Esophagus squamous epithelium (tissue), 5 donors: Measurements from ENCODE around the gene KLHL40. TPM values are rescaled to one million over a fixed set of nuclear protein-coding genes. Genes with fewer than 3 reads are reported as not detected.

Experiments
- DNase-seq: peaks from one replicate; lab custom pipeline; 2025; lab: John Stamatoyannopoulos, UW
- H3K27ac ChIP-seq, 4 donors: fragments of 200-600 bp; sonication (generic); one replicate each; pipeline ENCODE4 v1.5.1; 2016 to 2019; ENCODE audit warnings: mild to moderate bottlenecking in 1 of 4
- H3K27me3 ChIP-seq, 4 donors: fragments of 200-600 bp; sonication (generic); 1 replicate in 3 of 4; 2 replicates in 1 of 4; pipeline versions ENCODE4 v1.5.1 to v1.6.0; 2017 to 2021; ENCODE audit warnings: antibody characterized with exemption in 1 of 4
- H3K36me3 ChIP-seq, 3 donors: fragments of 200-600 bp; sonication (generic); one replicate each; pipeline ENCODE4 v1.5.1; 2016 to 2019
- H3K4me1 ChIP-seq, 3 donors: fragments of 200-600 bp; sonication (generic); one replicate each; pipeline ENCODE4 v1.5.1; 2017 to 2019
- H3K4me3 ChIP-seq, 4 donors: fragments of 200-600 bp; sonication (generic); 1 replicate in 3 of 4; 2 replicates in 1 of 4; pipeline ENCODE4 v1.5.1; 2016 to 2019; ENCODE audit warnings: mild to moderate bottlenecking in 2 of 4, moderate library complexity in 1 of 4
- H3K9me3 ChIP-seq, 3 donors: fragments of 200-600 bp; sonication (generic); one replicate each; pipeline ENCODE4 v1.5.1; 2016 to 2019
- CTCF ChIP-seq, 6 experiments: fragments of 450-650 bp in 4 of 6; fragments of 200-600 bp in 2 of 6; sonication (generic) in 2 of 6; IDR thresholded peaks; one replicate each; pipeline ENCODE4 v1.5.1; 2016 to 2019; ENCODE audit warnings: antibody characterized with exemption in 6 of 6, mild to moderate bottlenecking in 4 of 6, moderate library complexity in 4 of 6
- POLR2A ChIP-seq, 4 donors: fragments of 450-650 bp; IDR thresholded peaks; one replicate each; pipeline ENCODE4 v1.6.1; 2017; ENCODE audit warnings: antibody characterized with exemption in 4 of 4, mild to moderate bottlenecking in 4 of 4, moderate library complexity in 3 of 4
- WGBS, 2 donors: methylation state at CpG; one replicate each; pipeline ENCODE4 v1.1.5; 2018; 5-methylcytosine and 5-hydroxymethylcytosine counted together
- intact Hi-C: fragments of 100-400 bp; cut with DNase I; formaldehyde crosslinking; loops from one replicate; pipeline ENCODE4 v1.15.0; 2022
- total RNA-seq, 4 donors: library from RNA; depleted of rRNA; stranded (reverse); fragments of >200 nt; gene quantifications; one replicate each; pipeline ENCODE4 v1.1.0, GENCODE V29; 2016
- donor health status: DM: yes; HTN: yes; CAD: no.

KLHL40 gene
- total RNA-seq, 4 donors from 2014 or later = not detected

GRCh38 chr3:42712688-42713372, 27.5 kb downstream of the KLHL40 start:
- Histone ChIP-seq H3K9me3 (no peaks in the 10 kb centered on the region), H3K27me3 (no peaks in the 10 kb centered on the region), H3K4me1 (no peaks in the 10 kb centered on the region), H3K27ac (no peak overlapping the region), H3K4me3 (no peak overlapping the region), H3K36me3 (no peaks in the 10 kb centered on the region)
- no peak for TF ChIP-seq POLR2A (IDR thresholded peaks at IDR 0.05)
- no peak for TF ChIP-seq CTCF (IDR thresholded peaks at IDR 0.05)
- WGBS, 2 donors = 33 to 81% methylated on average over 1 to 3 of the region's 5 CpGs
- intact Hi-C loops = no loop called here
- no peak for DNase-seq

GRCh38 chr3:42713747-42714146, 28.4 kb downstream of the KLHL40 start:
- WGBS, 2 donors = 92 to 100% methylated on average over 2 of the region's 2 CpGs
- no peaks in the 10 kb centered on the region for H3K27me3 ChIP-seq
- no peak for DNase-seq
- H3K4me3 ChIP-seq = no peak overlapping the region
- no peaks in the 10 kb centered on the region for H3K9me3 ChIP-seq
- no peak overlapping the region for H3K27ac ChIP-seq
- TF ChIP-seq CTCF (IDR thresholded peaks at IDR 0.05) = no peak
- no peak for TF ChIP-seq POLR2A (IDR thresholded peaks at IDR 0.05)
- no peaks in the 10 kb centered on the region for H3K36me3 ChIP-seq
- no peaks in the 10 kb centered on the region for H3K4me1 ChIP-seq
- intact Hi-C loops = no loop called here

- intact Hi-C loops = no loop called here
- 80 to 92% methylated on average over 4 of the region's 4 CpGs for WGBS, 2 donors
- TF ChIP-seq CTCF (IDR thresholded peaks at IDR 0.05) = no peak
- TF ChIP-seq POLR2A (IDR thresholded peaks at IDR 0.05) = no peak
Measured at GRCh38 chr3:42714171-42714852, 29.0 kb downstream of the KLHL40 start.

GRCh38 chr3:42717306-42717705, 32.0 kb downstream of the KLHL40 start:
- Histone ChIP-seq H3K9me3 (no peaks in the 10 kb centered on the region), H3K27me3 (no peaks in the 10 kb centered on the region), H3K4me3 (no peak overlapping the region), H3K36me3 (no peaks in the 10 kb centered on the region), H3K4me1 (no peaks in the 10 kb centered on the region), H3K27ac (no peak overlapping the region)
- intact Hi-C loops = no loop called here
- DNase-seq = no peak
- 85 to 92% methylated on average over 6 of the region's 6 CpGs for WGBS, 2 donors
- TF ChIP-seq POLR2A (IDR thresholded peaks at IDR 0.05) = no peak
- TF ChIP-seq CTCF (IDR thresholded peaks at IDR 0.05) = no peak

More at GRCh38 chr3:42714171-42714852, 29.0 kb downstream of the KLHL40 start:
- H3K4me1 ChIP-seq = no peaks in the 10 kb centered on the region
- H3K9me3 ChIP-seq = no peaks in the 10 kb centered on the region
- H3K36me3 ChIP-seq = no peaks in the 10 kb centered on the region
- H3K27ac ChIP-seq = no peak overlapping the region
- H3K4me3 ChIP-seq = no peak overlapping the region
- DNase-seq = no peak
- H3K27me3 ChIP-seq = no peaks in the 10 kb centered on the region

- intact Hi-C loops = no loop called here
- no peak for TF ChIP-seq CTCF (IDR thresholded peaks at IDR 0.05)
- TF ChIP-seq POLR2A (IDR thresholded peaks at IDR 0.05) = no peak
Measured at GRCh38 chr3:42718338-42718737, 33.0 kb downstream of the KLHL40 start.

More at GRCh38 chr3:42718338-42718737, 33.0 kb downstream of the KLHL40 start:
- H3K36me3 ChIP-seq = no peaks in the 10 kb centered on the region
- no peaks in the 10 kb centered on the region for H3K4me1 ChIP-seq
- 86% methylated on average over 3 to 5 of the region's 5 CpGs for WGBS, 2 donors
- H3K27ac ChIP-seq = no peak overlapping the region
- no peak for DNase-seq
- no peaks in the 10 kb centered on the region for H3K9me3 ChIP-seq
- no peak overlapping the region for H3K4me3 ChIP-seq
- no peaks in the 10 kb centered on the region for H3K27me3 ChIP-seq
